ENCODE measurements around the gene PPIE.
A peak's percentile ranks its signal among the peaks of the same experiment; 100 is the strongest.
"Not testable (repeated sequence)": the region's sequence is repeated elsewhere in the genome, so short reads cannot be mapped to it uniquely, and the experiment has no call there.

Gene PPIE

GRCh38 chr1:39779821-39780220, 41.1 kb downstream of the PPIE start:
- DNase-seq, result no peak

GRCh38 chr1:39781349-39781715, 42.6 kb downstream of the PPIE start:
- DNase-seq, result no peak

- DNase-seq, result no peak
Measured at GRCh38 chr1:39782103-39782502, 43.4 kb downstream of the PPIE start.

GRCh38 chr1:39782685-39783084, 44.0 kb downstream of the PPIE start:
- DNase-seq, result not testable (repeated sequence)

GRCh38 chr1:39786303-39787107, 47.8 kb downstream of the PPIE start:
- DNase-seq, result not testable (repeated sequence)

- not testable (repeated sequence) for DNase-seq
Measured at GRCh38 chr1:39787108-39787375, 48.4 kb downstream of the PPIE start.

- DNase-seq, result no peak
Measured at GRCh38 chr1:39787468-39787867, 48.8 kb downstream of the PPIE start.

GRCh38 chr1:39787964-39788363, 49.3 kb downstream of the PPIE start:
- not testable (repeated sequence) for DNase-seq

GRCh38 chr1:39788426-39788757, 49.7 kb downstream of the PPIE start:
- DNase-seq, result no peak

GRCh38 chr1:39788758-39789570, 50.3 kb downstream of the PPIE start, which contains the start of gene BMP8B:
BMP8B (minus strand) TSS chr1:39788865; CDS start chr1:39788485, 380 bp downstream.
- peak; percentile 43 for DNase-seq

GRCh38 chr1:39789571-39790110, 51.0 kb downstream of the PPIE start:
- DNase-seq, result peak; percentile 7

GRCh38 chr1:39791838-39792237, 53.2 kb downstream of the PPIE start:
- no peak for DNase-seq

GRCh38 chr1:39795651-39796050, 57.0 kb downstream of the PPIE start:
- no peak for DNase-seq

GRCh38 chr1:39798859-39799769, 60.4 kb downstream of the PPIE start:
- DNase-seq, result peak; percentile 74

- peak; percentile 15 for DNase-seq
Measured at GRCh38 chr1:39799770-39800470, 61.2 kb downstream of the PPIE start.

- DNase-seq, result no peak
Measured at GRCh38 chr1:39800471-39800835, 61.8 kb downstream of the PPIE start.

- no peak for DNase-seq
Measured at GRCh38 chr1:39802496-39803260, 64.0 kb downstream of the PPIE start.

- no peak for DNase-seq
Measured at GRCh38 chr1:39805385-39805784, 66.7 kb downstream of the PPIE start.

- DNase-seq, result no peak
Measured at GRCh38 chr1:39808784-39809517, 70.3 kb downstream of the PPIE start.

- no peak for DNase-seq
Measured at GRCh38 chr1:39812913-39813312, 74.2 kb downstream of the PPIE start.

All from GDM1 (cell line).